Superior temporal gyrus (tissue), 1 donor: ENCODE measurements around the gene PTPRM.

Experiments used
- DNase-seq: peaks from one replicate; pipeline ENCODE4 v3.0.0-alpha.2; 2016; ENCODE audit errors: extremely low spot score

Gene PTPRM

DNA sequence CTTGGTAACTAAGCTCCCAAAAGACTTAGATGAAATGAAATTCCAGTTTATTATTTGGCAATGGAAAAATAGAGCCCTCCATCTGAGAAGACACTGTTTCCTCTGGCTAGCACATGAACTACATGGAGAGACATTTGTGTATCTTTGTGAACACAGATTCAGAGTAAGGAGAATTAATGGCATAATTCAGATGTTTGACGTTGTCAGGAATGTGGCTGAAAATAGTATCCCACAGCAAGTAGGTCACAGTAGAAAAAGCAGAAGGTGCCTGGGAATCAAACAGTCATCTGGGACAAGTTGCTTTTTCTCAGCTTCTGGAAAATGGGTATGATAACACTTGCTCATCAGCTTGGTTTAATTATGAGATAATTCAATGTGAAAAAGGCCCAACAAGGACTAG, 288.6 kb downstream of the PTPRM start:
- no peak for DNase-seq

DNA sequence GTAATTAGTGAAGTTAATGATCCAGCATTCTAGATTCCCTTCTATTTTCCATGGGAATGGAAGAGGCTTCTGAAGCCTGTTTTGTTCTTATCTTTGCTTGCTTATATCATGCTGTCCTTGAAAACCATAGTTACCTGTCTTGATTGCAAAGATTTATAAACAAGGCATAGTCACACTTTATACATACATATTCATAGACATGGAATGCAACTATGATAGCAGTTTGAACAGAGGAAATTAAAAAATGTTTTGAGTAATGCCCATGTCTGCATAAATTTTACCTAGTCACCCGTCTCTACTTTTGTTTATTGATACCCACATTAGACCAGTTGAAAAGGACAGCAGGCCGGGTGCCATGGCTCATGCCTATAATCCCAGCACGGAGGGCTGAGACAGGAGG, 289.0 kb downstream of the PTPRM start:
- DNase-seq: no peak

DNA sequence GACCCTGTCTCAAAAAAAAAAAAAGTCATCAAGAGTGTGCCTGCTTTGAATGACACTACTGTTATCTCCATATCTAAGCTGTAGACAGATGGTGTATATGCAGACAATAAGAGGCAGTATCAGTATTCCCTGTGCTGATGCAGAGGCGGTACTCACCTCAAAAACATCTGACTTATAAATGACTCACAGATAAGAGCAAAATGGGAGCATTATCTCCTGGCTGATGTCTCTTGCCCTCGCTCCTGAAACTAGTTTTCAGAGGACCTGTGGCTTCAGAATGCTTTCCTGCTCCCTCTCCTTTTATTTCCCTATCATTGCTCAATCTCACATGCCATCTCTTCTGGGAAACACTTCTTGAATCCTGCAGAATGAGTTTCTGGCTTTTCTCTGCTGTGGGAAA, 289.6 kb downstream of the PTPRM start:
- DNase-seq: no peak

DNA sequence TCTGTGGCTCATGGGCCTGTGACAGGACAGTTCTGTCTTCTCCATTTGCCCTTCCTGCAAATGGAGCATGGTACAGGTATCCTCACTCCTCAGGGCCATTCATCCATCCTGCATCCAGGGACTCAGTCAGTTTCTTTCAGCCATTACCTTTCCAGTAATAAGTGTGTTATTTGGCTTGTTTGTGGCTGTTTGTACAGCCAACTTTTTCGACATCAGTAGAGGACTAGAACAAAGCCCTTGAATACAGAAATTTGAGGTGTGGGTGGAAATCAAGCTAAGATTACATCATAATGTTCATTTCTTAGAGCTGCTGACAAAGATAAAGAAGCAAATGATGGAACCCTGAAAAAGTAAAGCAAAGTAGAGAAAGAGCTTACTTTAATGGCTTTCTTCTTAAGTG, 290.4 kb downstream of the PTPRM start:
- no peak for DNase-seq

DNA sequence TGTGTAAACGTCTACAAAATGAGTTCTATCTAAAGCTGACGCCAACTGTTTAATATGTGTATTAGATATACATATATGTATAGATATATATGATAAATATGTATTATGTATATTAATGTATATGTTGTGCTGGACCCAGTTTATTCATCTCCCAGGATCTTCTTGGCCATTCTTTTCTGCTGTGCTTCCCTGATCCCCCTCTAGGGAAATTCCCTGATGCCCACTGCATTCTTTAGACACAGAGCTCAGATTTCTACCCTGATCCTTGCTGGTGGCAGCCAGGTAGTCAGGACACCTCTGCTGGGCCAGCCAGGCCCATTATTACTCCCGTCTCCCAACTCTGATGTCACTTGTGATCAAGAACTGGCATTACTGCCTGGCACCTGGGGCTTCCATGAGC, 292.0 kb downstream of the PTPRM start:
- no peak for DNase-seq

DNA sequence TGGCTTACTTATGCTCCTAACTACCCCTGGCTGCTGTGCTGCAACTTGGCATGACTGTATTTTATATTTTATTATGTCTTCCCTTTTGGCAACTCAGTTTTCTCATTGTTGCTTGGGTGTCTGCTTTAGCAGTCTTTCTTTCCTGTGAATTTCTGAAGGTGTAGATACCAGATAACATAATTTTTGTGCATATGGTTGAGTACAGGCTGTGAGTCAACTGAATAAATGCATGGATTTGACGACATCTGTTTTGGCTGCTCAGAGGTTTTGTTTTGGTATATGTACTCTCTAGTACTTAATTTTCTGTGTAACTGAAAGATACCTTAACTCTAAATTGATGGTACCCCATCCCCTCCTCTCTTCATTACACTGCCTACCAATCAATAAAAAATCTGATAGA, 303.1 kb downstream of the PTPRM start:
- no peak for DNase-seq

DNA sequence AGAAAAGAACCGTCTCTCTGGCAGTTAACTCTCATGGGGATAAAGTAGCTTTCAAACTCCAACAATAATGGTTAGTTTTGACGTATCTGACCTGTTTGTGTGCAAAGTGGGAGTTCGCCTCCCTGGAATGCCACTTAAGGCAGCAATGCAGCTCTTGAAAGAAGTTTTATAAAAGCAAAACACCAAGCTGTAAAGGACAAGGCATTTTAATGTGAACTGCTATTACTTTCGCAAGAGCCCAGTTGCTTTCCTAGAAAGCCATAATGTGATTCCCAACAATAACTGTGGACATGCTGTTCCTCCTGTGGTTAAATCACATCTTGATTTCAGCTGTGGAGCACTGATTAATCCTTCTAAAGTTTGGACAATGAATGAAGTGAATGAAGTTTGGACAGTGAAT, 303.7 kb downstream of the PTPRM start:
- no peak for DNase-seq

DNA sequence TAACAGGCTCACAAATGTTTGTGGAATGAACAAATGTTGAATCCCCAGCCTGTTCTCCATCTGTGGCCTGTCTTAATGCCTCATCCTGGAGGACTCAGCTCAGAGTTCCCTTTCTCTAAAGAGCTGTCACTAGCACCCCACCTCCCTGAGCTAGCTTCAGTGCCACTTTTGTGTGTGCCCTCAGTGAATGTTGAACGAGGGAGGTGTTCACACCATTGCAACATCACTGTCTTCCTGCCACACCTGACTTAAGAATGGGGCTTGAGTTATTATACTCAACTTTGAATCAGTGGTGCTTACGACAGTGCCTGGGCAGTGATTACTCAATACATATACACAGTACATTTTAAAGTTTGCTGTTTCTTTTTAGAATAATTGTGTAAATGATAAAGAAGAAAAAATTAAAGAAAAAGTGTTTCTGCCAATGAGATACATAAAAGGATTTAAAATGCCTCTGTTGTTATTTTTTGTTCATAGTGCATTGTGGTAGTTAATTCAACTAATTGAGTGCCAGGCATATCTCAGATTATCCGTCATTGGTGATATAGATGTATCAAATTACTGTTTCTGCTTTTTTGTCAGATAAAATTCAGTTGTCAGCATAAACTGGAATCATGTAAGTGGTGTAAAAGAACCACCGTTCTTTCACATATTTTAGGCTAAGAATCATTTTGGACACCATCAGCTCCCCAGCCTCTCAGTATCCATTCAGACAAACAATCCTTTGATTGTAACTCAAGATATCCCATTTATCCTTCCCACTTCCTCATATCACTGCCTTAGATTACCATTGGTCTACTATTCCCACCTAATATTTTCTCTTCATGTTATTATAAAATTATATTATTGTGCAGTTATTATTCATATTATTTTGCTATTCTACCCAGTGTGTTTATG, 304.7 kb downstream of the PTPRM start:
- no peak for DNase-seq

DNA sequence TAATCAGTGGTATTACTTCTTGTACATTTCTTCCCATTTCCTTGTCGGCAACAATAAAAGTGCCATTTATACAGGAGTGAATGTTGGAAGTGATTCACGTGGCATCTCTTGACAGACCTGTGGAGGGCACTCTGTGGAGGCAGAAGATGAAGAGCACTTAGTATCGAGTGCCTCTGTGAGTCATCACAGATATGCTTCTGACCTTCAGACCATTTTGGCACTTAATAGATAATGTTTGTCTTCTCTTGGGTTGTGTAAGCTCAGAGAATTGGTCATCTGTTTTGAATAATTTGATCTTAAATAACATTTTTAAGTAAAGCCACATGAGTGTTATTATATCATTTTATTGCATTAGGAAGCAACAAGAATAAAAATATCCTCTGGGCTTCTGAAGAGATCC, 305.5 kb downstream of the PTPRM start:
- no peak for DNase-seq

DNA sequence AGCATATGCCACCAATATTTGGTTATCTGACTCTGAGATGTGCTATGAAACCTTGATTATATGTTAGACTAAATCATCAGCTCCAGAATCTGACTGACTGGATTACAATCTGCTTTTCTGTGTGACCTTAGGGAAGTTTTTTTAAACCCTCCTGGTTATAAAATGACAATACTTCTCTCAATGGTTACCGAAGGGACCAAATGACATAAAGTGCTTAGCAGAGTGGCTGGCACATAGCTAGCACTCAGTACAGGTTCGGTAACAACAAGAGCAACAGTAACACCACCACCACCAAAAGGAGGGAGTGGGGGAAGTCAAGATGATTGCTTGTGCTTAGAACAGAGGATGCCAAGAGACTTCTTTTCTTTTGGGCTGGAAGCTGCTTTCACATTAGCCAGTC, 306.2 kb downstream of the PTPRM start:
- no peak for DNase-seq

DNA sequence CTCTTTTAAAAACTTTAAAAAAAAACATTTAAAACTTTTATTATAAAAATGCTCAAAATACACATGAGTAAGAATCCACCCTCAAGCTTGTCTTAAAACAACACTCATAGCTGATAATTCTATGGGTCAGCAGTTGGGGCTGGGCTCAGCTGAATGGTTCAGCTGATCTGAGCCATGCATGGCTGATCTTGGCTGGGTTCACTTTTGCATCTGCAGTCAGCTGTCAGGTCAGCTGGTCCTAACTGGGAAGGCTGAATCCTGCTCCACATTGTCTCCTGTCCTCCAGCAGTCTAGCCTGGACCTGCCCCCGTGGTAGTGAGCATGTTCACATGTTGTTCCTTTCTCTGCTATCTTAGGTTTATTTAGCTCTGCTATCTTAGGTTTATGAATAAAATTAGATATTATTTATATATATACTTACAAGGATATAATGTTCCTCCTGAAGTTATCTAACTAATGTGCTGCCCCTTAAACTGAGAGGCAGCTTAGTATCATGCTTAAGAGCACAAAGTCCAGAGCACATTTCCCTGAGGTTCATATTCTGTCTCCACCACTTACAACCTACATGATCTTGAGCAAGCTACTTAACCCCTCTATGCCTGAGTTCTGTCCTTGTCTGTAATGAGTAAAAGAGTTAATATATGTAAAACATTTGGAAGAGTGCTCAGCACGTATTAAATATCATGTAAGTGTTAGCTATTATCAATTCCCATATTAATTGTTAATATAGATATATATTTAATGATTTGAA, 309.4 kb downstream of the PTPRM start:
- no peak for DNase-seq

DNA sequence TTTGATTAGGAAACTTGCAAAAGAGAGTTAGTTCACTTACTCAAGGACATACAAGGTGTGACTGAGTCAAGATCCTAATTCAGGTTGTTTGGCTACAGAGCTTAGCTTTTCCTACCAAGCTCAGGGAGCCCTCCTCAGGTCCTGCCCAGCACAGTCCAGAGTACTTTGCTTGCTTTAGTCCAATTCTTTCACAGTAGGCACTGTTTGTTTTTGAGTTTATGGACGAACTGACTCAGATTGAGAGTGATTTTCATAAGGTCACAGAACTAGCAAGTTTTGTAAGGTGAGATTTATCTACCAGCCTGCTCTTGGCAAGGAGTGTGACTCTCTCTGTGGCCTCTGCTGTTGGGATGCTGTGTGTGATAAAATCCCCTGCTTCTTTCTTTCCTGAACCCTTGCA, 310.5 kb downstream of the PTPRM start:
- DNase-seq: no peak

DNA sequence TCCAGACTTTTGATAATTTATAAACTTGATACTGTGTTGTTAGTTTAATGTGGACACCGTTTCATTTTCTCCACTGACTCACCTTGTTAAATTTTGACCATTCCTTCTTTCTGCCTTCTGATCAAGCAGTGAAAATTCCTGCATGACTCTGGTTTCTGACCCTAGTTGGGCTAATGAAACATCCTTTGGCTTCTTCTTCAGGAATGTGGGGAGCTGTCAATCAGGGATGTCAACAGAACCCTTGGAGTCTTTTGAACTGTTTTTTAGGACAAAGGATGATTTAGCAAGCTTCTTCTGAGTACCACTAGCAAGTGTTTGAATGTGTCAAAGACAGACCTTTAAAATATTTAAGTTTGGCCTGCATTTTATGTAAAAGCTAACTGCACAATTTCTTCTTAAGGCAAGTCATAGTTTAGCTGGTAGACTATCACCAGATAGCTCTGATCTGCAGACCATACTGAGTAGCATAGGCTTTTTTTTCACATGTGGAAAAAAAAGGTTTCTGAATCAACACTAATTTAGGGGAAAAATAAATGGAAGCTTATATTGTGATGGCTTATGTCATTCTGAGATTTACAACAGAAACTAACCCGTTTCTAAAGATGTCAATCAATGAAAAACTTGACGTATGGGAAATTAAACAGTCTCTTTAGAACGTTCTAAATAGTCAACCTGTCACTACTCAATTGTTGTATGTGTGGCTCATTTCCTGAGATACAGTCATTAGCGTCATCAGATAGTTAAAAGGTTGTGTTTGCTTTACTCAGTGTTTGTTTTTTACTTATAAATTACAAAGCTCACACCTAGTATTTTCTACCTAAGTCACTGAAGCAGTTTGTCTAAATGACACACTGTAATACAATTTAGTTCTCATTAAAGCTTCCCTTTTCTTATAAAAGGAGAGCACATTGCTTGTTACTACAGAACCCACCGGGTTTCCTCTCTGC, 311.4 kb downstream of the PTPRM start:
- no peak for DNase-seq

DNA sequence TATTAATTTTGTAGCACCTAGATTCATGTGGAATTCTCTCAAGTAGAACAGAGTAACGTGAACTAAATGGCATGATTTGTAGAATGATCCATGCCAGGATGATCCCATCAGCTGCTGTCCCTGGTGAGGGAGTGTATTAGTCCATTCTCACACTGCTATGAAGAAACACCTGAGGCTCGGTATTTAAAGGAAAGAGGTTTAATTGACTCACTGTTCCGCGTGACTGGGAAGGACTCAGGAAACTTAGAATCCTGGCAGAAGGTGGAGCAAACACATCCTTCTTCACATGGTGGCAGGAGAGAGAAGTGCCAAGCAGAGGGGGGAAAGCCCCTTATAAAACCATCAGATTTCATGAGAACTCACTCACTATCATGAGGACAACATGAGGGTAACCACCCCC, 312.6 kb downstream of the PTPRM start:
- DNase-seq: no peak

DNA sequence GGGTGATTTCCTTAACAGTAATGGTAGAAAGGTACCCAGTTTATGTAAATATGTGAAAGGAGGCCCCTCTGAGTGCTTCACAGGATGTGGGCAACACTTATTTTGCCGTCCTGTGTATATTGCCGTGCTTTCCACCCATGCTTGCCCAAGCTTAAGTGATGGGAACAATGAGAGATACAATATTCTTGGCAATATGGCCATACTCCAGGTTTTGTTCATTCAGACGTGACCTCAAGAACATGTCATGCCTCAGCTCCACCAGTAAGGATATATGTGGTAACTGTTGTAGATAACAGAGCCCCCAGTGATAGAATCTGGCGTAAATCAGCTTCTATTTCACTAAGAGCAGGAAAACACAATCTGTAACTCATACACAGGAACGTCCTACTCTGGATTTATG, 318.7 kb downstream of the PTPRM start:
- no peak for DNase-seq

DNA sequence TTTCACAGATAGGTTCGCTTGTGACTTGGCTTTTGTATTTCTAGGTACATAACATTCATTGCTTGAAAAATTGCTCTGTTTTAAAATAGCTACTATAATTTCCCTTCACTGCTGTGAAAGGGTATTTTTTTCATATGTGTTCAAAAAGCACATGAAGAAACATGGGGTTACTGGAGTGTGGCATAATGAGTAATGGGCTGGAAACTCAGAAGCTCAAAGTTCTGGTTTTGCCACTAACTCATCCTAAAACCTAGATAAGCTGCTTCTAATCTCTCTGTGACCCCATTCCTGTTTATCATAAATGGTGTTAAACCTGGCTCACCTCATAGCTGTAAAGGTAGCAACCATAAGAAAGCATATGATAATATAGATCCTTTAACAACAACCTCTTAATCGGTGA, 319.3 kb downstream of the PTPRM start:
- DNase-seq: no peak

DNA sequence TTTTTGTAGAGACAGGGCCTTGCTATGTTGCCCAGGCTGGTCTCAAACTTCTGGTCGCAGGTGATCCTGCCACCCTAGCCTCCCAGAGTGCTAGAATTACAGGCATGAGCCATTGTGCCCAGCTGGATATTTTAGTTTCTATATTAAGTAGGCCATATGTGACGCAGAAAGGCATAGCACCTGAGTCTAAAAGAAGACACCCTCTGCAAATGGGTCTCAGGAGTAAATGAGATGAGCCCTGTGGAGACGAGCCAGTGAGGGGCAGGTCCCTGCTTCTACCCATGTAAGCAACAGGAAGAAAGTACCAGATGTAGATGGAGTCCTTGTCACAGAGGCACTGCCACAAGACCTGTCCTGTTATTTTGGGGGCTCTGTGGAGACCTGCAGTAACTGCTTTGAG, 322.4 kb downstream of the PTPRM start:
- no peak for DNase-seq

DNA sequence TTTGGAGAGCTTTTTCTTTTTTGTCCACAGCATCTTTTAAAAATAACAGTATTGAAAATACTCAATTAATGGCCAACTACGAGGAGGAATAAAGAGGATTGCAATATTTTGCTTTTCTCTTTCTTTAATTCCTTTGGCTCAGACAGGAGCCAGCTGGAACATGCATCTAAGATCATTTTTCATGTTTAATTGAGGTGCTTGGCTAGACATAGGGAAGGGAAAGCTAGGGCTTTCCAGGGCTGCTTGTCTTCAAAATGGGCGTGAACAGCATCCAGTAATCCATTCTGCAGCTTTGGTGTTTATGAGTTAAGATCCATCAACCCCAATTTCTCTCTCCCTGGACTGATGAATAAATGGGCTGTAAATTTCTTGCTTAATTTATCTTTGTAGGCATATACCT, 323.0 kb downstream of the PTPRM start:
- no peak for DNase-seq

DNA sequence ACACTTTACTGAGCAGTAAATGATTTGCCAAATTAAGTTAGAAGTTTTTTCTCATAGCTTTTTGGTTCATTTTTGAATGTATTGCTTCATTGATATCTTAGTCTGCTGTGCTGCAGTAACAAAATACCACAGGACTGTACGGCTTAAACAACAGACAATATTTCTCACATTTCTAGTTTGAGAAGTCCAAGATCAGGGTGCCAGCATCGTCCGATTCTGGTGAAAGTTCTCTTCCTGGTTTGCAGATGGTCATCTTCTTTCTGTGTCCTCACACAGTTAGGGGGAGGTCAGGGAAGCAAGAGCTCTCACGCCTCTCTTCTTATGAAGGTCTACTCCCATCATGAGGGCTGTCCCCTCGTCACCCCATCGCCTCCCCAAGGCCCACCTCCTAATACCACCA, 325.4 kb downstream of the PTPRM start:
- no peak for DNase-seq

DNA sequence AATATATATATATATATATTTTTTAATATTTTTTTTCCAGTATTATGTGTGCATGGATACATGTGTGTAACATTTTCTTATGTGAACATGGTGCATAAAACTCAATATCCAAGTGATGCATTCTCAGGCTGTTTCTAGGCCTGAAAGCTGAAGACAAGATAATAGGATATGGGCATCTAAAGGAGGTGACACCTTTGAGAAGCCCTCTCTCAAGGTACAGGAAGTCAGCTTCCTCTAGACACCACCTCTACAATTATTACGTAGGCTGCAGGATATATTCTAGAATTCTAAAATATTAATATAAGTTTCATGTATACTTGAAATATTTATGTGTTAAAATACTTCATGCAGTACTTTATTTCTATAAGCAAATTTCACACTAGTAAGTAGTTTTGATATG, 327.5 kb downstream of the PTPRM start:
- DNase-seq: no peak

DNA sequence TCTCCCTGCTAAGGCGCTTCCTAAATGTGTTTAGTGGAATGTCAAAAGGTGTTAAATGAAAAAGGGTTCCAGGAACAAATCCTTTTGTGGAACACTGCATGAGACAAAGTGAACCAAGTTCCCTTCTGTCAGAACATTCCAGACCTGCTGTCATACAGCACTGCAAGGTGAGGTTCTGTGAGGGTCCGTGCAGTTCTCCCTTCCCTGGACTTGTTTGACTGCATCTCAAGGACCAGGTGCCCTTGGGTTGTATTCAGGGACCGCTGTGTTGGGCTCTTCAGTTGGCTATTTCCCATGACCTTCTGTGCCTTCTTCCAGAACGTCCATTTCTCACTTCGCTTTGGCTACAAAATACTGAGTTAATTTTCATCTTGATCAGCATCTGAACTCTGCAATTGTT, 328.2 kb downstream of the PTPRM start:
- no peak for DNase-seq

DNA sequence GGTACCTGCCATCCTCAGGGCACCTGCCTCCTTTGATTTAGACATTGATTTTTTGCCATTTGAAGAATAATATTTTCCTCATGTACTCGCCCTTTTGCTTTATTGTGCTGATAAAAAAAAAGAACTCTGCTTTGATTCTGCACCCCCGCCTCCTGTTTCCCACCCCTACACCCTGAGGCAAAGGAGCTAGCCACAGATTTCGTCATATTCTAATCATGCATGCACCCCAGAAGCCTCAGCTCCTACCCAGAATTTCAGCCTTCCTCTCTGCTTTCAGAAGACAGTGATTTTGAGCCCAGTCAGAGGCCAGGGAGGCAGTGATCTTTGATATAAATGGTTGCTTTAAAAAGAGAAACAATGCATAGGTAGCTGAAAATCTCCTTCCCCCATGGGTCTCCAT, 329.0 kb downstream of the PTPRM start:
- DNase-seq: no peak
